Natural killer cell (primary cell): ENCODE data around the gene PDK1. TPM values are rescaled to one million over a fixed set of nuclear protein-coding genes. Genes with fewer than 3 reads are reported as not detected.

Experiments used
- ATAC-seq, 3 donors: fragments of 150-1000 bp in 2 of 3; fragments of 200-7000 bp in 1 of 3; cut with Tn5 transposase; 1 replicate in 1 of 3; 2 replicates in 2 of 3; pipeline ENCODE4 v1.10.0; 2021; ENCODE audit warnings: mild to moderate bottlenecking in 2 of 3, moderate library complexity in 2 of 3
- DNase-seq, 2 donors: peaks; one replicate each; pipeline versions ENCODE4 v3.0.0 to v3.0.0-alpha.2; 2013 to 2021; ENCODE audit warnings: mixed read lengths in 1 of 2
- H3K27ac ChIP-seq: one replicate; pipeline ENCODE4 v1.5.1; 2013; ENCODE audit warnings: mild to moderate bottlenecking, low read length
- H3K27me3 ChIP-seq: one replicate; pipeline ENCODE4 v1.6.1; 2013; ENCODE audit warnings: low read length; ENCODE audit not compliant: control insufficient read depth, insufficient read depth
- H3K36me3 ChIP-seq: one replicate; pipeline ENCODE4 v1.6.1; 2013; ENCODE audit warnings: low read length; ENCODE audit not compliant: control insufficient read depth, insufficient read depth
- H3K4me1 ChIP-seq: one replicate; pipeline ENCODE4 v1.6.1; 2013; ENCODE audit warnings: low read length; ENCODE audit not compliant: control insufficient read depth, insufficient read depth
- H3K4me3 ChIP-seq: one replicate; pipeline ENCODE4 v1.5.1; 2013; ENCODE audit warnings: low read length
- H3K9me3 ChIP-seq: one replicate; pipeline ENCODE4 v1.6.1; 2013; ENCODE audit warnings: low read length; ENCODE audit not compliant: control insufficient read depth, insufficient read depth
- H3K27ac Mint-ChIP-seq, 2 donors: one replicate each; pipeline ENCODE4 v1.8.0; 2022; ENCODE audit warnings: mild to moderate bottlenecking in 2 of 2, mixed read lengths in 2 of 2, moderate library complexity in 1 of 2
- H3K27me3 Mint-ChIP-seq, 2 donors: one replicate each; pipeline ENCODE4 v1.8.0; 2022; ENCODE audit warnings: low read depth in 2 of 2, mixed read lengths in 2 of 2
- H3K36me3 Mint-ChIP-seq: one replicate; pipeline ENCODE4 v1.8.0; 2022; ENCODE audit warnings: mixed read lengths
- H3K4me1 Mint-ChIP-seq, 2 donors: one replicate each; pipeline ENCODE4 v1.8.0; 2022; ENCODE audit warnings: mixed read lengths in 2 of 2
- H3K4me3 Mint-ChIP-seq: one replicate; pipeline ENCODE4 v1.8.0; 2022; ENCODE audit warnings: mild to moderate bottlenecking, moderate library complexity, mixed read lengths
- H3K9me3 Mint-ChIP-seq, 2 donors: one replicate each; pipeline ENCODE4 v1.8.0; 2022; ENCODE audit warnings: mixed read lengths in 2 of 2
- CTCF ChIP-seq: fragments of 200-600 bp; IDR thresholded peaks from one replicate; pipeline ENCODE4 v1.8.0; 2022; ENCODE audit warnings: antibody characterized with exemption
- WGBS: methylation state at CpG from one replicate; pipeline ENCODE4 v1.1.7; 2013; ENCODE audit warnings: missing lambda C conversion rate; ENCODE audit not compliant: insufficient coverage; 5-methylcytosine and 5-hydroxymethylcytosine counted together
- intact Hi-C: fragments of 100-400 bp; cut with micrococcal nuclease; formaldehyde crosslinking; loops from one replicate; pipeline ENCODE4 v1.14.2; 2022
- total RNA-seq, 4 donors: library from RNA; stranded (reverse); fragments of 120-200 nt in 1 of 4; gene quantifications; one replicate each; pipeline versions ENCODE4 v1.2.3 to v1.2.4, GENCODE V29; 2013 to 2022

The PDK1 gene
- total RNA-seq, 3 donors from 2014 or later (not counting 1 experiment from before 2014, with no cell fraction given): 17.3 to 29.1 (median 22.6) TPM

DNA sequence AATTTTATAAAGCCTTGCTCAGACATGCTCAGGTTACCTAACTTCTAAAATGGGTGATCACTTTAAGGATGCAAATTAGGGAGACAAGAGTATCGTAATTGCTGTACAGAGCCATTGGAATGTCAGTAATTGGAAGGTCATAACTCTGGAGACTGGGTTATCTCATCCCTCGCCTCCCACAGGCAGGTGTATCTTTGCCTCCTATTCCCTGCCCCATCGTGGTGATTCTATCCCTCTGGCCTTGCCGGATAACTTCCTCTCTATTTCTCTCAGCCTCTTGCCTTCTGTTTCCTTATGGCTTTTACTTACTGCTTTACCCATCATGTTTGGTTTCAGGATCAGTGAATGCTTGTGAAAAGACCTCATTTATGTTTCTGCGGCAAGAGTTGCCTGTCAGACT lies 2.5 kb downstream of the PDK1 start:
- Mint-ChIP-seq H3K9me3 (no peaks in the 10 kb centered on the region), H3K36me3 (no peaks in the 10 kb centered on the region), H3K27ac (no peak overlapping the region), H3K27me3 (peaks cover 0 to 2% of the 10 kb centered on the region in 2 donors), H3K4me1 (peaks cover 27 to 39% of the 10 kb centered on the region in 2 donors), H3K4me3 (peak overlapping the region; percentile 35)
- no peak overlapping the region for H3K27ac ChIP-seq
- 84% methylated on average over 4 of the region's 5 CpGs for WGBS
- no peak overlapping the region for H3K4me3 ChIP-seq
- no peak for TF ChIP-seq CTCF
- H3K4me1 ChIP-seq: peaks cover 4% of the 10 kb centered on the region
- H3K27me3 ChIP-seq: no peaks in the 10 kb centered on the region
- DNase-seq (no peak), ATAC-seq (no peak)
- intact Hi-C loops: loop anchor here (5.0 kb wide), 1 partner anchor 1631 kb away; the partner anchor contains the start of gene GORASP2
- no peaks in the 10 kb centered on the region for H3K9me3 ChIP-seq
- H3K36me3 ChIP-seq: peaks cover 8% of the 10 kb centered on the region

GRCh38 chr2:172560721-172561120 lies 4.8 kb downstream of the PDK1 start:
- H3K36me3 ChIP-seq: peaks cover 27% of the 10 kb centered on the region
- Mint-ChIP-seq H3K4me3 (no peak overlapping the region), H3K36me3 (no peaks in the 10 kb centered on the region), H3K9me3 (no peaks in the 10 kb centered on the region), H3K4me1 (peaks cover 17 to 22% of the 10 kb centered on the region in 2 donors), H3K27me3 (no peaks in the 10 kb centered on the region), H3K27ac (no peak overlapping the region)
- H3K27ac ChIP-seq: no peak overlapping the region
- no peaks in the 10 kb centered on the region for H3K4me1 ChIP-seq
- ATAC-seq: no peak
- no peaks in the 10 kb centered on the region for H3K9me3 ChIP-seq
- DNase-seq: no peak
- WGBS: no CpG with 5 or more reads among the region's 2 CpGs
- no peak overlapping the region for H3K4me3 ChIP-seq
- TF ChIP-seq CTCF: no peak
- H3K27me3 ChIP-seq: no peaks in the 10 kb centered on the region
- intact Hi-C loops: no loop called here

DNA sequence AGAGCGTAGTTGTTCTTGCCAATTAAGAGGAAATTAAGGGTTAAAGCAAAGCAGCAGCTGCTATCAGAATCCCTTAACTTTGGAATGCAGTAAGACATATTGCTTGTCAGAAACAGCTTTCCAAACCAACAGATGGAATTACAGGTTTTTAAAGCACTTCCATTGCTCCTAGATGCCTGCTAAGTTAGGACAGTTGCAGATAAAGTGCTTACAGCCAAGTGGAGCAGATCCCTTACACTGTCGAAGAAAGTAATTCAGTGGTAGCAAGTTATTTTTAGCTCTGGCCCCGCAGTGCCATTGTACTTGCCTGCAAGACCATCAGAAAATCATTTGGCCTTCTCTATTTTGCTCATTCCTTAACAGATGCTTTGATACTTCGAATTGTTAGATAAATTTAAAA lies 5.4 kb downstream of the PDK1 start:
- no peaks in the 10 kb centered on the region for H3K27me3 Mint-ChIP-seq
- H3K4me1 Mint-ChIP-seq: peaks cover 17 to 22% of the 10 kb centered on the region in 2 donors
- Histone ChIP-seq H3K4me3 (no peak overlapping the region), H3K27me3 (no peaks in the 10 kb centered on the region), H3K27ac (no peak overlapping the region), H3K36me3 (peaks cover 27% of the 10 kb centered on the region), H3K4me1 (no peaks in the 10 kb centered on the region), H3K9me3 (no peaks in the 10 kb centered on the region)
- DNase-seq: no peak
- no peak overlapping the region for H3K27ac Mint-ChIP-seq
- H3K9me3 Mint-ChIP-seq: no peaks in the 10 kb centered on the region
- WGBS: 98% methylated on average over 3 of the region's 4 CpGs
- ATAC-seq: no peak
- no peak for TF ChIP-seq CTCF
- H3K4me3 Mint-ChIP-seq: no peak overlapping the region
- no peaks in the 10 kb centered on the region for H3K36me3 Mint-ChIP-seq
- intact Hi-C loops: no loop called here

GRCh38 chr2:172562298-172562697 lies 6.4 kb downstream of the PDK1 start:
- H3K36me3 ChIP-seq: peaks cover 27% of the 10 kb centered on the region

More at GRCh38 chr2:172562298-172562697, 6.4 kb downstream of the PDK1 start:
- Histone ChIP-seq H3K4me3 (no peak overlapping the region), H3K4me1 (no peaks in the 10 kb centered on the region), H3K27ac (no peak overlapping the region), H3K27me3 (no peaks in the 10 kb centered on the region), H3K9me3 (no peaks in the 10 kb centered on the region)
- H3K9me3 Mint-ChIP-seq: no peaks in the 10 kb centered on the region
- H3K4me1 Mint-ChIP-seq: peaks cover 7 to 12% of the 10 kb centered on the region in 2 donors
- no peaks in the 10 kb centered on the region for H3K27me3 Mint-ChIP-seq
- intact Hi-C loops: no loop called here
- ATAC-seq (no peak), DNase-seq (no peak)
- TF ChIP-seq CTCF: no peak
- no peak overlapping the region for H3K27ac Mint-ChIP-seq
- peaks cover 7% of the 10 kb centered on the region for H3K36me3 Mint-ChIP-seq
- whole genome bisulfite sequencing: 89% methylated on average over 1 of the region's 1 CpG
- H3K4me3 Mint-ChIP-seq: no peak overlapping the region
